DOHH2 (cell line): ENCODE measurements around the gene MACROD2.

Experiments
- H3F3A ChIP-seq: fragments of 200-600 bp; sonication (generic), shearing (Covaris generic); 2 replicates; pipeline ENCODE4 v1.6.0; 2016; ENCODE audit warnings: antibody characterized with exemption, mild to moderate bottlenecking; ENCODE audit not compliant: control insufficient read depth, insufficient read depth
- H3K27ac ChIP-seq: fragments of 200-600 bp; sonication (generic); 2 replicates; pipeline ENCODE4 v1.5.1; 2014; ENCODE audit warnings: low read depth, mild to moderate bottlenecking, low read length, moderate library complexity
- H3K27me3 ChIP-seq: fragments of 200-600 bp; sonication (generic); 2 replicates; pipeline ENCODE4 v1.6.1; 2014; ENCODE audit warnings: mild to moderate bottlenecking, low read length, mixed read lengths; ENCODE audit not compliant: control insufficient read depth
- H3K36me3 ChIP-seq: fragments of 200-600 bp; sonication (generic); 2 replicates; pipeline ENCODE4 v1.6.1; 2014; ENCODE audit warnings: mild to moderate bottlenecking, low read length, moderate library complexity, mixed read lengths; ENCODE audit not compliant: control insufficient read depth
- H3K4me1 ChIP-seq: fragments of 200-600 bp; sonication (generic); 2 replicates; pipeline ENCODE4 v1.6.1; 2014; ENCODE audit warnings: mild to moderate bottlenecking, low read length, mixed read lengths; ENCODE audit not compliant: control insufficient read depth
- H3K4me2 ChIP-seq: fragments of 200-600 bp; sonication (generic); 2 replicates; pipeline ENCODE4 v1.6.0; 2014; ENCODE audit warnings: mild to moderate bottlenecking, low read length, moderate library complexity
- H3K4me3 ChIP-seq: fragments of 200-600 bp; sonication (generic); 2 replicates; pipeline ENCODE4 v1.5.1; 2014; ENCODE audit warnings: mild to moderate bottlenecking, low read length, mixed read lengths
- H3K79me2 ChIP-seq: fragments of 200-600 bp; sonication (generic); 2 replicates; pipeline ENCODE4 v1.6.1; 2014; ENCODE audit warnings: mild to moderate bottlenecking, low read length, mixed read lengths; ENCODE audit not compliant: control insufficient read depth
- H3K9me2 ChIP-seq: fragments of 200-600 bp; sonication (generic); replicated peaks from 2 replicates; pipeline ENCODE4 v1.6.1; 2014; ENCODE audit warnings: mild to moderate bottlenecking, low read length, mixed read lengths; ENCODE audit not compliant: control insufficient read depth
- H3K9me3 ChIP-seq: fragments of 200-600 bp; sonication (generic); 2 replicates; pipeline ENCODE4 v1.6.1; 2014; ENCODE audit warnings: antibody characterized with exemption, low read length, mixed read lengths; ENCODE audit not compliant: control insufficient read depth, insufficient read depth
- H4K20me1 ChIP-seq: fragments of 200-600 bp; sonication (generic); 2 replicates; pipeline ENCODE4 v1.6.0; 2014; ENCODE audit warnings: low read depth, mild to moderate bottlenecking, antibody characterized with exemption, low read length, moderate library complexity; ENCODE audit not compliant: control insufficient read depth, insufficient read depth
- CTCF ChIP-seq: fragments of 200-600 bp; sonication (generic); IDR thresholded peaks from one replicate; pipeline ENCODE4 v1.5.1; 2014; ENCODE audit warnings: antibody characterized with exemption, mild to moderate bottlenecking, low read depth, low read length; ENCODE audit not compliant: poor library complexity, severe bottlenecking
- EZH2phosphoT487 ChIP-seq: fragments of 200-600 bp; sonication (generic); IDR thresholded peaks from 2 replicates; pipeline ENCODE4 v1.6.1; 2017; ENCODE audit warnings: borderline replicate concordance, mild to moderate bottlenecking, antibody characterized with exemption, low read length, moderate library complexity, mixed read lengths

Gene MACROD2

GRCh38 chr20:15576411-15576810, 1581.1 kb downstream of the MACROD2 start:
- H3K9me2 ChIP-seq = no peaks in the 10 kb centered on the region
- no peaks in the 10 kb centered on the region for H3K4me1 ChIP-seq
- H3F3A ChIP-seq = no peaks in the 10 kb centered on the region
- no peaks in the 10 kb centered on the region for H4K20me1 ChIP-seq
- no peak overlapping the region for H3K27ac ChIP-seq
- no peak overlapping the region for H3K4me2 ChIP-seq
- H3K79me2 ChIP-seq = no peaks in the 10 kb centered on the region
- no peaks in the 10 kb centered on the region for H3K9me3 ChIP-seq
- no peak for TF ChIP-seq CTCF
- TF ChIP-seq EZH2phosphoT487 = no peak
- no peaks in the 10 kb centered on the region for H3K36me3 ChIP-seq
- H3K27me3 ChIP-seq = no peaks in the 10 kb centered on the region
- no peak overlapping the region for H3K4me3 ChIP-seq

GRCh38 chr20:15578113-15578512, 1582.8 kb downstream of the MACROD2 start:
- no peak overlapping the region for H3K4me2 ChIP-seq
- H3K4me3 ChIP-seq = no peak overlapping the region
- no peaks in the 10 kb centered on the region for H4K20me1 ChIP-seq
- H3K9me2 ChIP-seq = no peaks in the 10 kb centered on the region
- H3K36me3 ChIP-seq = no peaks in the 10 kb centered on the region
- no peaks in the 10 kb centered on the region for H3K79me2 ChIP-seq
- no peak overlapping the region for H3K27ac ChIP-seq
- H3K27me3 ChIP-seq = no peaks in the 10 kb centered on the region
- TF ChIP-seq EZH2phosphoT487 (no peak), CTCF (no peak)
- H3K9me3 ChIP-seq = no peaks in the 10 kb centered on the region
- no peaks in the 10 kb centered on the region for H3F3A ChIP-seq
- H3K4me1 ChIP-seq = no peaks in the 10 kb centered on the region

GRCh38 chr20:15579688-15580087, 1584.4 kb downstream of the MACROD2 start:
- Histone ChIP-seq H3K4me1 (no peaks in the 10 kb centered on the region), H3F3A (no peaks in the 10 kb centered on the region), H3K79me2 (no peaks in the 10 kb centered on the region), H3K27ac (no peak overlapping the region), H3K4me3 (no peak overlapping the region), H3K36me3 (no peaks in the 10 kb centered on the region), H4K20me1 (no peaks in the 10 kb centered on the region), H3K9me3 (no peaks in the 10 kb centered on the region), H3K27me3 (no peaks in the 10 kb centered on the region), H3K4me2 (no peak overlapping the region), H3K9me2 (no peaks in the 10 kb centered on the region)
- TF ChIP-seq EZH2phosphoT487 = no peak
- no peak for TF ChIP-seq CTCF
